HG02852 (cell line): ENCODE measurements around the gene DCTN5.
"Not testable (repeated sequence)": the region's sequence is repeated elsewhere in the genome, so short reads cannot be mapped to it uniquely, and the experiment has no call there.

Experiments used
- ATAC-seq: cut with Tn5 transposase; IDR thresholded peaks from one replicate; pipeline ENCODE4 v1.9.1; 2021; ENCODE audit warnings: mild to moderate bottlenecking, moderate library complexity; ENCODE audit not compliant: unreplicated experiment

Gene DCTN5

DNA sequence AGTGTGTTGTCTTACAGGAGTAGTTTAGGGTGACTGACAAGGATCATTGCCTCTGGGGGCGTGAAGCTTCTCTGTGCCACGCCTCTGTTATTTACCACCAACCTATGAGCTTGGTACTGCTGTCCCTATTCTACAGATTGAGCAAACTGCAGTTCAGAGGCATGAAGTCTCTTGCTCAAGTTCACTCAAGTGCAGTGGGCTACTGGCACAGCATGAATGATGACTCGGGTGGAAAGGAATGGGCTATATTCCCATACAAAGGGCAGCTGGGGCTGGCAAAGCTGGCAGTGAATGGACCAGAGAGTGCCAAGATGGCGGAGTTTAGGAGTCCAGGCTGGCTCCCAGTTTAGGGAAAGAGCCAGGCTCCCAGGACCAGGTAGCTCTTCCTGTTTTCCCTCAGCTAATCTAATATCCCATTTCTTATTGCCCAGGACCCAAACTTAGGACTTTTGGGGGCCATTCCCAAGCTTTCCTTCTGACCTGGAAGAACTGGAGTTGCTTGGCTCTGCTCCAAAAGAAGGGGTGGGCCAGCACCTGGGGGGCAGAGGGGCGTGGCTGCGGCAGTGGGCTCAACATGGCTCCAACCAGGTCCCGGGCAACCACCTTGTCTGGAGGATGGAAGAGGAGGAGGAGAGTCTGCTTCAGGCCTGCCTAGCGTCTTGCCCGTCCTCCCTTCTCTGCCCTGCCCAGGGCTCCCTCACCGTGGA, 50.4 kb downstream of the DCTN5 start:
- ATAC-seq = no peak

DNA sequence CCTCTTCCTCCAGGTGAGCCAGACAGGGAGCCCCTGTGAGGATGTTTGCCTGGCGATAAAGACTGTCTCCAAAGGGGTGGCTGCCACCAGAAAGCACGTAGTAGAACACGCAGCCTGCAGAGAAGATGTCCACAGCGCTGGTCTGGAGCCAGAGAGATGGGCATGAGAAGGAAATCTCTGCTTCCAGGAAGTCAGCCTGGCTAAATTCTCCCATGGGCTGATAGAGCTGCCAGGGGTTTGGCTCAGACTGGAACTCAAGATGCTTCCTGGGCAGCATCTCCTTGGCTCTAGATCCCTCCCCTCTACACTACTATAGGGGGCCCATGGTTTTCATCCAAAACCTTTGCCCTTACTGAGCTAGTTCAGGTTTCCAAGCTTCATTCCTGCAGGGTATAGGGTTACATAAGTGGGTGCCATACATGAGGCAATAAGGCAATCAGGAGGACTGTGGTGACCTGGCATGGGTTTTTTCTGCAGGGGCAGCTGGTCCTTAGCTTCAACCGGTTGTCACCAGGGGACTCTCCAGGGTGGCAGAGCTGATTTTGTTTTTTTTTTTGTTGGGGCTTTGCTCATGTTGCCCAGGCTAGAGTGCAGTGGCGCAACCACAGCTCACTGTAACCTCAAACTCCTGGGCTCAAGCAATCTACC, 51.0 kb downstream of the DCTN5 start:
- no peak for ATAC-seq

GRCh38 chr16:23694265-23694643, 53.0 kb downstream of the DCTN5 start:
- ATAC-seq = no peak

- no peak for ATAC-seq
These were observed 53.5 kb downstream of the DCTN5 start for GRCh38 chr16:23694644-23695373.

DNA sequence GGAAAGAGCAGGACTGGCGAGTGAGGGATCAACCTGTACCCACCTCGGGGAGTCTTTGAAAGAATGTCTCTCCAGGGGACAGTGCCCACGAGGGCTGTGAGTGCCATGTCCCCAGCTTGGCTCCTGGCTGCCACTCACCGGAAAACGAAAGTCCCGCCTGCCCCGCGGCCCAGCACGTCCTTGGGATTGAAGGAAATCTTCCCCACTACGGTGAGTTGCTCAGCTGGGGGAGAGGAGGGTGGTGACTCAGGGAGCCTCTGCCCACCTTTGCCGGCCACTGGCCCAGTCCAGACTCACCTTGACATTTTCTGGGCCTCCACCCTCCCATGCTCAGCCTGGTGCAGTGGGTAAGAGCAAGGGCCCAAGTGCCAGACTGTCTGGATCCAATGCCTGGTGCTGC, 54.5 kb downstream of the DCTN5 start:
- ATAC-seq = no peak

- ATAC-seq = no peak
These were observed 57.8 kb downstream of the DCTN5 start for GRCh38 chr16:23699100-23699499.

- ATAC-seq = no peak
These were observed 58.8 kb downstream of the DCTN5 start for GRCh38 chr16:23700093-23700492.

DNA sequence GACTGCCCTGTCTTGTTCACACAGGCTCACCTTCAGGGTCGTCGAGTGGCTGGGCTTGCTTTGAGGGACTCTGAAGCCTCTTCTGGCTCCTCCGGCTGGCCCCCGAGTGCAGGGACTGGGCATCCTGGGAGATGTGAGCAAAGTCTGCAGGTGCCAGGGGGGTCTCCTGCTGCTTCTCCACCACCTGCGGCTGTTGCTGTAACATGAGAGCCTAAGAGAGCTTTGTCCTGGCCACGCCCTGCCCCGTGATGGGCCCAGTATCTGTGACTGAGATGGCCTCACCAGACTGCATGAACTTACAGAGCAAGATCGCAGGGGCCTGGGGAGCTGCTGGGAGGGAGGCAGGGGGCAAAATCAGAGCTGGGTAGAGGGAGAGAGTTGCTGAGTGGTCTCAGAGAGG, 59.2 kb downstream of the DCTN5 start:
- no peak for ATAC-seq

DNA sequence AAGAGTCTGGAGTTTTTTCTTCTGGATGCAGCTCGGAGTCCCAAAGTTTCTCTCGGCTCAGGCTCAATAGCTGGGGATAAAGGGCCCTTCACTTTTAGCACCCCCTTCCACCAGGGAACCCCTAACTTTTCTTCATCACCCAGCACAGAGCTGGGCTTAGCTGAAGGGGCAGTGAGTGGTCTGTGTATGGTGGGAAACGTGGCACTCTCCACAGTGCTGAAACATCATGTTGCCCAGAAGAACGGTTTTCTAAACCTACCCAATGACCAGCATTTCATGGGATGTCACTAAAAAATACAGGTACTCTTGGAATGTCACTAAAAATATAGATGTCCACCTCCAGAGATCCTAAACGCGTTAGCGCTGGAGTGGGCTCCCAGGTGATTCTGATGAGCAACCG, 59.8 kb downstream of the DCTN5 start:
- no peak for ATAC-seq

DNA sequence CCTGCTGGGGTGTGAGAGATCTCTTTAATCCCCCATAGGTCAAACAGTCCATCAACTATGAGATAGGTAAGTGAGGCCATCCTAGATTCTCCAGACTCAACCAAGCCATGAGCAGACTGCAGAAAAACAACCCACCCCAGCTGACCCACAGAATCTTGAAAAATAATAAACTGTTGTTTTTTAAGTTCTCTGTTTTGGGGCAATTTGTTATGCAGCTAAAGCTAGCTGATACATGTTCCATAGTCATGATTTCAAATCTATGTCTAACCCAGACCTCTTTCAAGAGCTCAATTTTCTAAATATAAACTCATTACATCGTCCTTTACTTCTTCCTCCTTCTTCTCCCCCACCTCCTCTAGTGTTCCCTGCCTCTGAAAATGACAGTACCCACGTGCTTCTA, 61.7 kb downstream of the DCTN5 start:
- ATAC-seq = no peak

DNA sequence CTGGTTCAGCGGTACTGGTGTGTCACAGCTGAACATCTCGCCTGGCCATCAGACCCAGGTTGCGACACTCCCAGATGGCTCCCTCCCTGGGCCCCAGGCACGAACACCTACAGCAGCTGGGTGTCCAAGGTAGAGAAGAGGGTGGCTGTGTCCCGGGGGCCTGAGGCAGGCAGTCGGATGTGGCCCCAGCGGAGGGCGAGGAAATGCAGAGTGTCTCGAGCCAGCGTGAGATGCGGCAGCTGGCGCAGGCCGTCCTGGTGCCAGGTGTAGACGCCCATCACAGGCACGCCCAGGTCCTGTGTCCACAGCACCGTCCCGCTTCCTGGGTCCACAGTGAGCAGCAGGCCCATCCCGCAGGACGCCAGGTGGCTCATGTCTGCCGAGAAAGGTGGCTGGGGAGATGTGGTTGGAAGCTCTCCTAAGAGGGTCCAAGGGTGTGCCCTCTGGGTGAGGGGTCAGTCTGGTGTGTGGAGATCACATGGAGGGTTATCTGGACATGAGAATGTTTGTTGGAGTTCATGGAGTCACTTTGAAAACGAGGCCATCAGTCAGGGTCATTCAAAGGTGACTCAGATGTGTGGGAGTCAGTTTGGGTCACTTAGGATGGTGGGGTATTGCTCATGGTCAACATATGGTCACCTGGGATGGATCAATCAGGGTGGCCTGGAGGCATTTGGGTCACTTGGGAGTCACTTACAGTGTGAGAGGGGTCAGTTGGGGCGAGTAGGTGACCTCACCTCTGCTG, 63.7 kb downstream of the DCTN5 start:
- ATAC-seq = no peak

DNA sequence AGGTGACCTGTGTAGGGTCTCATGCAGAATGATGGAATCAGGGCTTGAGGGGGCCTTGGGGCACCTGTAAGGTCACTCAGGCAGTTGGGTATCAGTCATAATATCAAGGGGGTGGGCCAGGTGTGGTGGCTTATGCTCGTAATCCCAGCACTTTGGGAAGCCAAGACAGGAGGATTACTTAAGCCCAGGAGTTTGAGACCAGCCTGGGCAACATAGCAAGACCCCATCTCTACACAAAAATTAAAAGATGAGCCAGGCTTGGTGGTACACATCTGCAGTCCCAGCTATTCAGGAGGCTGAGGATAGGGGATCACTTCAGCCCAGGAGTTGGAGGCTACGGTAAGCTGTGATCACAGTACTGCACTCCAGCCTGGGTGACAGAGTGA, 64.2 kb downstream of the DCTN5 start:
- ATAC-seq = no peak

- ATAC-seq = no peak
These were observed 65.2 kb downstream of the DCTN5 start for GRCh38 chr16:23706439-23706838.

- ATAC-seq = no peak
These were observed 68.3 kb downstream of the DCTN5 start for GRCh38 chr16:23709536-23709935.

- ATAC-seq = no peak
These were observed 68.7 kb downstream of the DCTN5 start for GRCh38 chr16:23710008-23710407.

- no peak for ATAC-seq
These were observed 69.2 kb downstream of the DCTN5 start for GRCh38 chr16:23710504-23710903.

DNA sequence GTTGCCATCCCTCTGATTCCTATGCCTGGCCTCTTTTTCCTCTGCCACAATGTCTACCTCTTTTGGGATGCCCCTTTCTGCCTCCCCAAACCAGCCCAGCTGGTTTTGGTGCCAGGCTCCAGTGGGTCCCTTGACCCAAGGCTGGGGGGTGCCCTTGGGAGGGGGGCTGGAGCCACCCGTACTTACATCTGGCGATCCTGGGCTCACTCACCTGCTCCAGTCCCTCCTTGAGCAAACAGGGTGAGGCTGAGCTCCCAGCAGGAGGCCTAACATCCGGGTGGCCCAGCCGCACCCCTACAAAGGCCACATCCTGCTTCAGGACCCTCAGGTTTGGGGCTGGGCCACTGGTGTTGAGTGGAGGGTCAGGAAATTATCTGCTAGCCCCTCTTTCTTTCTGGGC, 70.5 kb downstream of the DCTN5 start:
- no peak for ATAC-seq

GRCh38 chr16:23712976-23713375, 71.7 kb downstream of the DCTN5 start, which contains the start of gene ERN2:
Gene ERN2 (minus strand): TSS chr16:23713222. CDS start chr16:23713187, 35 bp downstream.
- no peak for ATAC-seq

DNA sequence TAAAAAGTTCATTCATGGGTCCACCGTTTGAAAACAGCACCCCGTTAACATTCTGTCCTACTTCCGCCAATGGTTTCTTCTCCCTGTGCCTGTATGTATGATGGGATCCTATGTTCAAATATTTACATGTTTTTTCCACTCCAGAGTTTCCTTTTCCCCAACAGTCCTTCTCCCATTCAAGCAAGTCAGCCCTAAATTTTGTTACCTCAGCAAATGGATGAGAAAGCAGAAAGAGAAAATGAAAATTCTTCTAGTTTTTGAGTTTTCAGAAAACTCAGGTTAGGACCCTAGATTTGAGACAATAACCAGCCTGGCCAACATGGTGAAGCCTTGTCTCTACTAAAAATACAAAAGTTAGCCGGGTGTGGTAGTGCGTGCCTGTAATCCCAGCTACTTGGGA, 75.2 kb downstream of the DCTN5 start:
- no peak for ATAC-seq

DNA sequence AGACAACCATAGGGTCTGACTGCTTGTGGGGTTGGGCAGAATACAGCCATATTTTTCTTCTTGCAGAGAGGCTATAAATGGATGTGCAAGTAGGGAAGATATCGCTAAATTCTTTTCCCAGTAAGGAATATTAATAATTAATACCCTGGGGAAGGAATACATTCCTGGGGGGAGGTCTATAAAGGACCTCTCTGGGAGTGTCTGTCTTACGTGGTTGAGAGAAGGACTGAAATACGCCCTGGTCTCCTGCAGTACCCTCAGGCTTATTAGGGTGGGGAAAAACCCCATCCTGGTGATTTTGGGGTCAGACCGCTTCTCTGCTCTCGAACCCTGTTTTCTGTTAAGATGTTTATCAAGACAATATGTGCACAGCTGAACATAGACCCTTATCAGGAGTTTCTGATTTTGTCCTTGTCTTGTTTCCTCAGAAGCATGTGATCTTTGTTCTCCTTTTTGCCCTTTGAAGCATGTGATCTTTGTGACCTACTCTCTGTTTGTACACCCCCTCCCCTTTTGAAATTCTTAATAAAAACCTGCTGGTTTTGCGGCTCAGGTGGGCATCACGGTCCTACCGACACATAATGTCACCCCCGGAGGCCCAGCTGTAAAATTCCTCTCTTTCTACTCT, 81.5 kb downstream of the DCTN5 start:
- ATAC-seq = not testable (repeated sequence)
